ENCODE results near the gene HOMER2. TPM values are rescaled to one million over a fixed set of nuclear protein-coding genes. Genes with fewer than 3 reads are reported as not detected.

Gene HOMER2
- total and polyA plus RNA-seq, 8 donors: 2.9 to 144 (median 70.7) TPM

- peak in 1 of 2 donors; percentile 8 for DNase-seq
- H3K36me3 ChIP-seq: peaks cover 1 to 9% (median 7%) of the 10 kb centered on the region in 4 donors
- peak overlapping the region in 4 of 5 donors; percentile 99 to 100 (median 100) for H3K27ac ChIP-seq
- peaks cover 12 to 36% (median 24%) of the 10 kb centered on the region in 4 donors for H3K4me1 ChIP-seq
- TF ChIP-seq EP300 (IDR thresholded peaks at IDR 0.05) (no peak), POLR2A (IDR thresholded peaks at IDR 0.05) (no peak), POLR2AphosphoS5 (IDR thresholded peaks at IDR 0.05) (no peak), CTCF (IDR thresholded peaks at IDR 0.05) (no peak)
- H3K9me3 ChIP-seq: no peaks in the 10 kb centered on the region
- 69 to 85% (median 82%) methylated on average over 9 of the region's 9 CpGs for WGBS, 5 donors
- H3K27me3 ChIP-seq: no peaks in the 10 kb centered on the region
- intact Hi-C loops (cut with DNase I; ENCODE audit: low total_unique reads): no loop called here
- peak overlapping the region in 1 of 4 donors; percentile 85 for H3K4me3 ChIP-seq
Measured at GRCh38 chr15:82808634-82809041, 143.9 kb downstream of the HOMER2 start.

GRCh38 chr15:82807920-82808633, 144.4 kb downstream of the HOMER2 start:
- Histone ChIP-seq H3K27me3 (no peaks in the 10 kb centered on the region), H3K4me1 (peaks cover 12 to 31% (median 22%) of the 10 kb centered on the region in 4 donors), H3K36me3 (peaks cover 0 to 4% (median 2%) of the 10 kb centered on the region in 4 donors), H3K9me3 (no peaks in the 10 kb centered on the region), H3K4me3 (no peak overlapping the region), H3K27ac (peak overlapping the region in 2 of 5 donors; percentile 99 to 100)
- intact Hi-C loops (cut with DNase I; ENCODE audit: low total_unique reads): no loop called here
- TF ChIP-seq POLR2AphosphoS5 (IDR thresholded peaks at IDR 0.05): no peak
- TF ChIP-seq POLR2A (IDR thresholded peaks at IDR 0.05): no peak
- TF ChIP-seq CTCF (IDR thresholded peaks at IDR 0.05): no peak
- no peak for TF ChIP-seq EP300 (IDR thresholded peaks at IDR 0.05)
- no peak for DNase-seq
- WGBS, 5 donors: 82 to 89% (median 87%) methylated on average over 11 of the region's 11 CpGs

- Histone ChIP-seq H3K4me1 (peaks cover 0 to 10% (median 6%) of the 10 kb centered on the region in 4 donors), H3K27me3 (no peaks in the 10 kb centered on the region), H3K27ac (no peak within 1 kb of the TSS), H3K4me3 (no peak within 1 kb of the TSS), H3K36me3 (no peaks in the 10 kb centered on the region), H3K9me3 (no peaks in the 10 kb centered on the region)
- intact Hi-C loops (cut with DNase I; ENCODE audit: low total_unique reads): no loop called here
- DNase-seq: peak in 1 of 2 donors; percentile 11
- TF ChIP-seq EP300 (IDR thresholded peaks at IDR 0.05) (no peak), POLR2AphosphoS5 (IDR thresholded peaks at IDR 0.05) (no peak), CTCF (IDR thresholded peaks at IDR 0.05) (no peak), POLR2A (IDR thresholded peaks at IDR 0.05) (no peak)
- 73 to 88% (median 84%) methylated on average over 2 of the region's 2 CpGs for WGBS, 5 donors
Measured at GRCh38 chr15:82805994-82806406, 146.5 kb downstream of the HOMER2 start, which contains the start of gene FSD2. TSS of gene FSD2 (minus strand) at chr15:82806069. CDS start at chr15:82787390, 18,679 bp downstream.

- no peak overlapping the region for H3K4me3 ChIP-seq
- no peak overlapping the region for H3K27ac ChIP-seq
- peaks cover 0 to 8% (median 3%) of the 10 kb centered on the region in 4 donors for H3K4me1 ChIP-seq
- no peaks in the 10 kb centered on the region for H3K9me3 ChIP-seq
- H3K27me3 ChIP-seq: peaks cover 0 to 4% (median 0%) of the 10 kb centered on the region in 3 donors
- 20 to 59% (median 31%) methylated on average over 1 of the region's 1 CpG for WGBS, 5 donors
- H3K36me3 ChIP-seq: no peaks in the 10 kb centered on the region
- no peak for TF ChIP-seq EP300 (IDR thresholded peaks at IDR 0.05)
- no peak for TF ChIP-seq POLR2A (IDR thresholded peaks at IDR 0.05)
- no peak for TF ChIP-seq CTCF (IDR thresholded peaks at IDR 0.05)
- TF ChIP-seq POLR2AphosphoS5 (IDR thresholded peaks at IDR 0.05): no peak
- peak in 1 of 2 donors; percentile 50 for DNase-seq
- intact Hi-C loops (cut with DNase I; ENCODE audit: low total_unique reads): no loop called here
Measured at GRCh38 chr15:82804575-82804949, 148.0 kb downstream of the HOMER2 start.

Measured in stomach (tissue), 9 donors.